PFSK-1 (cell line): ENCODE data around the gene MEP1A.

Experiments
- POLR2AphosphoS5 ChIP-seq: IDR thresholded peaks from 2 replicates; pipeline ENCODE4 v1.6.1; 2012; ENCODE audit warnings: low read depth, mild to moderate bottlenecking, control low read depth, low read length, moderate library complexity
- TF ChIP-seq, protein P1 (sequence below), 2 experiments: IDR thresholded peaks; 2 replicates each; pipeline versions ENCODE4 v1.6.1 to v1.8.0; 2011 to 2012; ENCODE audit warnings: low read depth in 2 of 2, low read length in 2 of 2, control low read depth in 1 of 2, inconsistent platforms in 1 of 2, mild to moderate bottlenecking in 1 of 2, moderate library complexity in 1 of 2; ENCODE audit not compliant: insufficient read depth in 1 of 2

DNA sequence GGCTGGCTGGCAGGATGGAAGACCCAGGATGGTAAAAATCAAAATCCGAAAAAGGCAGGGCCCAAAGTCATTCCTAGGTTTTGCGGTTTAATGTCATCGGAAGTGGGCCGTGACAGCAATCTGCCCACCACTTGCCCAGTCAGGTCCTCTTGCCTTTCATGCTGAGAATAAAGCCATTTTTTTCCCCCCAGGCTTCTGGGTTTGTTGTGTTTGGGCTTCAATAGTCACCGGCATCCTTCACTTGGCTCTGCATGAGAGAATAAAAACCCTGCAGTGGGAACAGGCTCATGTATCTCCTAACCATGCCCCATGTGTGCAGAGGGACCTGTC lies 56.1 kb downstream of the MEP1A start:
- TF ChIP-seq, protein P1, sequence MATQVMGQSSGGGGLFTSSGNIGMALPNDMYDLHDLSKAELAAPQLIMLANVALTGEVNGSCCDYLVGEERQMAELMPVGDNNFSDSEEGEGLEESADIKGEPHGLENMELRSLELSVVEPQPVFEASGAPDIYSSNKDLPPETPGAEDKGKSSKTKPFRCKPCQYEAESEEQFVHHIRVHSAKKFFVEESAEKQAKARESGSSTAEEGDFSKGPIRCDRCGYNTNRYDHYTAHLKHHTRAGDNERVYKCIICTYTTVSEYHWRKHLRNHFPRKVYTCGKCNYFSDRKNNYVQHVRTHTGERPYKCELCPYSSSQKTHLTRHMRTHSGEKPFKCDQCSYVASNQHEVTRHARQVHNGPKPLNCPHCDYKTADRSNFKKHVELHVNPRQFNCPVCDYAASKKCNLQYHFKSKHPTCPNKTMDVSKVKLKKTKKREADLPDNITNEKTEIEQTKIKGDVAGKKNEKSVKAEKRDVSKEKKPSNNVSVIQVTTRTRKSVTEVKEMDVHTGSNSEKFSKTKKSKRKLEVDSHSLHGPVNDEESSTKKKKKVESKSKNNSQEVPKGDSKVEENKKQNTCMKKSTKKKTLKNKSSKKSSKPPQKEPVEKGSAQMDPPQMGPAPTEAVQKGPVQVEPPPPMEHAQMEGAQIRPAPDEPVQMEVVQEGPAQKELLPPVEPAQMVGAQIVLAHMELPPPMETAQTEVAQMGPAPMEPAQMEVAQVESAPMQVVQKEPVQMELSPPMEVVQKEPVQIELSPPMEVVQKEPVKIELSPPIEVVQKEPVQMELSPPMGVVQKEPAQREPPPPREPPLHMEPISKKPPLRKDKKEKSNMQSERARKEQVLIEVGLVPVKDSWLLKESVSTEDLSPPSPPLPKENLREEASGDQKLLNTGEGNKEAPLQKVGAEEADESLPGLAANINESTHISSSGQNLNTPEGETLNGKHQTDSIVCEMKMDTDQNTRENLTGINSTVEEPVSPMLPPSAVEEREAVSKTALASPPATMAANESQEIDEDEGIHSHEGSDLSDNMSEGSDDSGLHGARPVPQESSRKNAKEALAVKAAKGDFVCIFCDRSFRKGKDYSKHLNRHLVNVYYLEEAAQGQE (IDR thresholded peaks at IDR 0.05; ENCODE audit: insufficient read depth in 1 of 2, low read depth in 2 of 2, low read length in 2 of 2), result no peak
- no peak for TF ChIP-seq POLR2AphosphoS5
